Nephron (organoid): ENCODE results near the gene GRIN1.

Experiments
- H3K27ac Mint-ChIP-seq, 3 experiments: 2 replicates each; pipeline ENCODE4 v1.8.0; 2020; ENCODE audit warnings: mixed read lengths in 3 of 3, mild to moderate bottlenecking in 2 of 3, moderate library complexity in 1 of 3
- H3K27me3 Mint-ChIP-seq: 2 replicates; pipeline ENCODE4 v1.8.0; 2021; ENCODE audit warnings: low read depth, mild to moderate bottlenecking, moderate library complexity, mixed read lengths
- H3K36me3 Mint-ChIP-seq: 2 replicates; pipeline ENCODE4 v1.8.0; 2020; ENCODE audit warnings: low read depth, mixed read lengths
- H3K4me1 Mint-ChIP-seq: 2 replicates; pipeline ENCODE4 v1.8.0; 2020; ENCODE audit warnings: mixed read lengths
- H3K4me3 Mint-ChIP-seq, 3 experiments: 2 replicates each; pipeline ENCODE4 v1.8.0; 2020; ENCODE audit warnings: mild to moderate bottlenecking in 3 of 3, mixed read lengths in 3 of 3, moderate library complexity in 2 of 3
- H3K9me3 Mint-ChIP-seq: 2 replicates; pipeline ENCODE4 v1.8.0; 2020; ENCODE audit warnings: mixed read lengths
- CTCF ChIP-seq, 3 experiments: fragments of 200-600 bp; sonication (generic); IDR thresholded peaks; one replicate each; pipeline ENCODE4 v1.5.0; 2021; ENCODE audit warnings: antibody characterized with exemption in 3 of 3; ENCODE audit not compliant: unreplicated experiment in 3 of 3

GRIN1 gene

GRCh38 chr9:137186385-137186784, 47.4 kb downstream of the GRIN1 start:
- TF ChIP-seq CTCF (IDR thresholded peaks at IDR 0.05; ENCODE audit: unreplicated experiment in 3 of 3): no peak
- Mint-ChIP-seq H3K4me3 (peak overlapping the region; percentile 91 to 95 (median 94)), H3K4me1 (peaks cover 32% of the 10 kb centered on the region), H3K9me3 (no peaks in the 10 kb centered on the region), H3K27me3 (no peaks in the 10 kb centered on the region), H3K36me3 (peaks cover 11% of the 10 kb centered on the region), H3K27ac (no peak overlapping the region)

DNA sequence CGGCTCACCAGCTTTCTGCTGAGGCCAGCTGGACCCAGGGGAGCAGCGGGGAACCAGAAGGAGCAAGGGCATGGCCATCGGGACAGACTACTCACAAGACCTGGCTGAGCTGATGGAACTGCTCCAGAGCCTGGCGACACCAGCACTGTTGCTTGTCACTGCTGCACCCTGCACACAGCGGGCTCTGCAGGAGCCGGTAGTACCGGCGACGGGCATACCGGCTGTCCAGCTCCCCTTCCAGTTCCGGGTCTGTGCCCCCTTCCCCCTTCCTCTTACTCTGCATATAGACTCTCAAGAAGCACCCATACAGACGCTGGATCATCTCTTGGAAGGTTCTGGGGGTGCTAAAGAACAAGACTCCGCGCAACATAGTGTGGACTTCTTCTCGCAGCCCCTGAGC, 48.4 kb downstream of the GRIN1 start:
- Mint-ChIP-seq H3K27ac (peak overlapping the region in 2 of 3 experiments; percentile 75 to 82), H3K4me3 (peak overlapping the region; percentile 91 to 95 (median 94)), H3K4me1 (peaks cover 32% of the 10 kb centered on the region), H3K27me3 (no peaks in the 10 kb centered on the region), H3K9me3 (no peaks in the 10 kb centered on the region), H3K36me3 (peaks cover 6% of the 10 kb centered on the region)
- TF ChIP-seq CTCF (IDR thresholded peaks at IDR 0.05; ENCODE audit: unreplicated experiment in 3 of 3): no peak

GRCh38 chr9:137188086-137188489, 49.1 kb downstream of the GRIN1 start:
- TF ChIP-seq CTCF (IDR thresholded peaks at IDR 0.05; ENCODE audit: unreplicated experiment in 3 of 3): no peak
- H3K36me3 Mint-ChIP-seq: peaks cover 6% of the 10 kb centered on the region
- no peaks in the 10 kb centered on the region for H3K27me3 Mint-ChIP-seq
- H3K9me3 Mint-ChIP-seq: no peaks in the 10 kb centered on the region
- H3K4me3 Mint-ChIP-seq: peak overlapping the region; percentile 91 to 95 (median 94)
- H3K4me1 Mint-ChIP-seq: peaks cover 32% of the 10 kb centered on the region
- H3K27ac Mint-ChIP-seq: peak overlapping the region; percentile 72 to 91 (median 84)

- Mint-ChIP-seq H3K9me3 (no peaks in the 10 kb centered on the region), H3K36me3 (peaks cover 6% of the 10 kb centered on the region), H3K27me3 (no peaks in the 10 kb centered on the region), H3K4me1 (peaks cover 32% of the 10 kb centered on the region), H3K4me3 (peak within 1 kb of the TSS; percentile 91 to 99 (median 94)), H3K27ac (peak within 1 kb of the TSS; percentile 84 to 96 (median 91))
- peak in 2 of 3 experiments; percentile 14 to 29 for TF ChIP-seq CTCF (IDR thresholded peaks at IDR 0.05; ENCODE audit: unreplicated experiment in 3 of 3)
Measured at GRCh38 chr9:137188490-137189296, 49.7 kb downstream of the GRIN1 start, which contains the start of the genes ANAPC2 and SSNA1. TSS of gene ANAPC2 (minus strand) at chr9:137188560. CDS start at chr9:137188532, 28 bp downstream. TSS of gene SSNA1 (plus strand) at chr9:137188676. CDS start at chr9:137188727, 51 bp downstream.

DNA sequence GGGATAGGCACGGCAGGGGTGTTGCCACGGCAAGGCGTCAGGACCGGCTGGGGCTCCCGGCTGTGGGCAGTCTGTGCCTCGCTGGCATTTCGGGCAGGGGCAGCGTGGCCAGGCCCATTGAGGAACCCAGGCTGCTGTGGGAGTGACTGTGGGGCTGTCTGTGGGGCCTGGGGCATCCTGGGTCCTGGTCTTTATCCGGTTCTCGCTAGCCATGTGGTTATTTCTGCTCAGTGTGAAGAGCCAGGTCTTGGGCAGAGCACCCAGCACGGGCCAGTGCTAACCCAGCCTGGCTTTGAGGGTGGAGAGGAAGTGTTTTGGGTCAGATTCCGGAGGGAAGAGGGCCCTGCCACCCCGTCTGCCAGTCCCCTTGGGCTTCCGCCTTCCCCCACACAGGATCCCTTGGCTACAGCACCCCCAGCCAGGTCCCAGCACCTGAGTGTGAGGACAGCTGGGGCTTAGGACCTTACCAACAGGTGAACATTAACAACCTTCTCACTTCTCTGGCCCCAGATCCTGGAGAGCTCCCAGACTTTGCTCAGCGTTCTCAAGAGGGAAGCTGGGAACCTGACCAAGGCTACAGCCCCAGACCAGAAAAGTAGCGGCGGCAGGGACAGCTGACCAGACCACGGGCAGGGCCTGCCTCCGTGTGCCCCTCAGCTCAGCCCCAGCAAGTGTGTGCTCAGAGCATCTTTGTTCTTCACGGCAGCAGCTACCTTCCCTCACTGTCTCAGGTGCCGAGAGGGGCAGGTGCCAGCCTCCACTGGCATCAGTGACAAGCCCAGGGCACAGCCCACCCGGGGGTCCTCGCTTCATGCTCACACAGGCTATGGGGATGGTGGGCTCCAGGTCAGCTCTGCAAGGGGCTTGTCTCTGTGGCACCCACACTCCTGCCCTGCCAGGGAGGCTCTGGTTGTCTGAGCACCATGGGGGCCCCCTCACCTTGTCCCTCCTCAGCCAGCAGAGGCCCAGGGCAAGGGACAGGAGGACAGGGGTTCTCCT, 50.6 kb downstream of the GRIN1 start:
- H3K9me3 Mint-ChIP-seq: no peaks in the 10 kb centered on the region

More for the DNA sequence above, 50.6 kb downstream of the GRIN1 start:
- Mint-ChIP-seq H3K27me3 (no peaks in the 10 kb centered on the region), H3K4me3 (peak overlapping the region; percentile 90 to 99 (median 93)), H3K4me1 (peaks cover 32% of the 10 kb centered on the region), H3K27ac (peak overlapping the region; percentile 84 to 96 (median 91)), H3K36me3 (peaks cover under 1% of the 10 kb centered on the region)
- no peak for TF ChIP-seq CTCF (IDR thresholded peaks at IDR 0.05; ENCODE audit: unreplicated experiment in 3 of 3)
